Stimulated activated CD4-positive, alpha-beta T cell treated with anti-CD3 and anti-CD28 coated beads, Interleukin-12 subunit alpha, Interleukin-12 subunit beta, amount 100 ng/mL, for 24 hours (primary cell): ENCODE measurements around the gene HMCN1.

ENCODE experiments used
- DNase-seq, 2 experiments: peaks; one replicate each; pipeline ENCODE4 v3.0.0-alpha.2; 2020; ENCODE audit warnings: low read depth in 2 of 2

HMCN1 gene

GRCh38 chr1:185804608-185805007, 70.4 kb downstream of the HMCN1 start:
- no peak for DNase-seq

GRCh38 chr1:185807275-185807674, 73.1 kb downstream of the HMCN1 start:
- no peak for DNase-seq

- DNase-seq: no peak
Measured at GRCh38 chr1:185808631-185809030, 74.4 kb downstream of the HMCN1 start.

- DNase-seq: no peak
Measured at GRCh38 chr1:185811073-185811709, 77.0 kb downstream of the HMCN1 start.

- DNase-seq: no peak
Measured at GRCh38 chr1:185812934-185813333, 78.7 kb downstream of the HMCN1 start.

- DNase-seq: no peak
Measured at GRCh38 chr1:185813401-185813979, 79.3 kb downstream of the HMCN1 start.

- no peak for DNase-seq
Measured at GRCh38 chr1:185816460-185816859, 82.3 kb downstream of the HMCN1 start.

GRCh38 chr1:185819798-185820197, 85.6 kb downstream of the HMCN1 start:
- no peak for DNase-seq

- DNase-seq: no peak
Measured at GRCh38 chr1:185821612-185822385, 87.6 kb downstream of the HMCN1 start.

- no peak for DNase-seq
Measured at GRCh38 chr1:185823467-185823866, 89.3 kb downstream of the HMCN1 start.

GRCh38 chr1:185824106-185824505, 89.9 kb downstream of the HMCN1 start:
- no peak for DNase-seq

- no peak for DNase-seq
Measured at GRCh38 chr1:185825556-185825955, 91.4 kb downstream of the HMCN1 start.

- DNase-seq: no peak
Measured at GRCh38 chr1:185834371-185834905, 100.2 kb downstream of the HMCN1 start.

- DNase-seq: no peak
Measured at GRCh38 chr1:185835191-185835590, 101.0 kb downstream of the HMCN1 start.

- DNase-seq: no peak
Measured at GRCh38 chr1:185837711-185838110, 103.5 kb downstream of the HMCN1 start.

GRCh38 chr1:185838111-185838510, 103.9 kb downstream of the HMCN1 start:
- no peak for DNase-seq

- DNase-seq: no peak
Measured at GRCh38 chr1:185840880-185841279, 106.7 kb downstream of the HMCN1 start.

- no peak for DNase-seq
Measured at GRCh38 chr1:185843297-185843869, 109.2 kb downstream of the HMCN1 start.

GRCh38 chr1:185843986-185844385, 109.8 kb downstream of the HMCN1 start:
- no peak for DNase-seq

- no peak for DNase-seq
Measured at GRCh38 chr1:185846672-185847444, 112.7 kb downstream of the HMCN1 start.

- DNase-seq: no peak
Measured at GRCh38 chr1:185849014-185849413, 114.8 kb downstream of the HMCN1 start.

- no peak for DNase-seq
Measured at GRCh38 chr1:185850366-185850765, 116.2 kb downstream of the HMCN1 start.
